ENCODE measurements around the gene MAGI1.
"Not testable (repeated sequence)": the region's sequence is repeated elsewhere in the genome, so short reads cannot be mapped to it uniquely, and the experiment has no call there.

Gene MAGI1

GRCh38 chr3:65741540-65741939, 297.2 kb downstream of the MAGI1 start:
- ATAC-seq (replicated peaks) (no peak), DNase-seq (no peak)
- H3K4me3 Mint-ChIP-seq, result no peak overlapping the region
- no peak overlapping the region for H3K27ac Mint-ChIP-seq
- H3K4me1 Mint-ChIP-seq, result no peaks in the 10 kb centered on the region
- H3K36me3 Mint-ChIP-seq, result no peaks in the 10 kb centered on the region
- H3K9me3 Mint-ChIP-seq, result peaks cover 4% of the 10 kb centered on the region in 2 donors
- H3K27me3 Mint-ChIP-seq, result peaks cover 0 to 6% of the 10 kb centered on the region in 2 donors

- no peaks in the 10 kb centered on the region for H3K36me3 Mint-ChIP-seq
- H3K27ac Mint-ChIP-seq, result no peak overlapping the region
- H3K9me3 Mint-ChIP-seq, result peaks cover 4% of the 10 kb centered on the region in 2 donors
- H3K27me3 Mint-ChIP-seq, result peaks cover 0 to 6% of the 10 kb centered on the region in 2 donors
- no peak for ATAC-seq (replicated peaks)
- DNase-seq, result no peak
- H3K4me1 Mint-ChIP-seq, result no peaks in the 10 kb centered on the region
- no peak overlapping the region for H3K4me3 Mint-ChIP-seq
These were observed 298.7 kb downstream of the MAGI1 start for GRCh38 chr3:65739901-65740541.

GRCh38 chr3:65734792-65735191, 303.9 kb downstream of the MAGI1 start:
- no peak overlapping the region for H3K27ac Mint-ChIP-seq
- no peak for ATAC-seq (replicated peaks)
- no peak overlapping the region for H3K4me3 Mint-ChIP-seq
- H3K36me3 Mint-ChIP-seq, result no peaks in the 10 kb centered on the region
- H3K4me1 Mint-ChIP-seq, result no peaks in the 10 kb centered on the region
- H3K27me3 Mint-ChIP-seq, result peaks cover 8 to 9% of the 10 kb centered on the region in 2 donors
- H3K9me3 Mint-ChIP-seq, result peaks cover 4% of the 10 kb centered on the region in 2 donors
- DNase-seq, result no peak

GRCh38 chr3:65734382-65734781, 304.3 kb downstream of the MAGI1 start:
- H3K4me1 Mint-ChIP-seq, result no peaks in the 10 kb centered on the region
- H3K27ac Mint-ChIP-seq, result no peak overlapping the region
- ATAC-seq (replicated peaks), result no peak
- no peaks in the 10 kb centered on the region for H3K36me3 Mint-ChIP-seq
- H3K27me3 Mint-ChIP-seq, result peaks cover 8 to 9% of the 10 kb centered on the region in 2 donors
- H3K4me3 Mint-ChIP-seq, result no peak overlapping the region
- DNase-seq, result no peak
- peaks cover 4% of the 10 kb centered on the region in 2 donors for H3K9me3 Mint-ChIP-seq

GRCh38 chr3:65733459-65733858, 305.3 kb downstream of the MAGI1 start:
- H3K4me1 Mint-ChIP-seq, result no peaks in the 10 kb centered on the region
- H3K9me3 Mint-ChIP-seq, result peaks cover 4% of the 10 kb centered on the region in 2 donors
- peaks cover 8 to 9% of the 10 kb centered on the region in 2 donors for H3K27me3 Mint-ChIP-seq
- no peak overlapping the region for H3K4me3 Mint-ChIP-seq
- ATAC-seq (replicated peaks) (no peak), DNase-seq (no peak)
- H3K27ac Mint-ChIP-seq, result no peak overlapping the region
- H3K36me3 Mint-ChIP-seq, result no peaks in the 10 kb centered on the region

GRCh38 chr3:65732051-65732935, 306.4 kb downstream of the MAGI1 start:
- Mint-ChIP-seq H3K4me3 (no peak overlapping the region), H3K4me1 (no peaks in the 10 kb centered on the region), H3K27ac (no peak overlapping the region), H3K9me3 (no peaks in the 10 kb centered on the region), H3K27me3 (peaks cover 9 to 13% of the 10 kb centered on the region in 2 donors), H3K36me3 (no peaks in the 10 kb centered on the region)
- no peak for DNase-seq
- ATAC-seq (replicated peaks), result peak; percentile 71 to 74

- Mint-ChIP-seq H3K4me3 (no peak overlapping the region), H3K9me3 (peaks cover 0 to 2% of the 10 kb centered on the region in 2 donors), H3K36me3 (no peaks in the 10 kb centered on the region), H3K4me1 (no peaks in the 10 kb centered on the region), H3K27ac (no peak overlapping the region), H3K27me3 (peaks cover 9 to 13% of the 10 kb centered on the region in 2 donors)
- DNase-seq (no peak), ATAC-seq (replicated peaks) (no peak)
These were observed 308.3 kb downstream of the MAGI1 start for GRCh38 chr3:65730449-65730848.

GRCh38 chr3:65729973-65730372, 308.7 kb downstream of the MAGI1 start:
- Mint-ChIP-seq H3K9me3 (peaks cover 0 to 2% of the 10 kb centered on the region in 2 donors), H3K27me3 (peaks cover 9 to 13% of the 10 kb centered on the region in 2 donors), H3K4me1 (no peaks in the 10 kb centered on the region), H3K4me3 (no peak overlapping the region), H3K27ac (no peak overlapping the region), H3K36me3 (no peaks in the 10 kb centered on the region)
- no peak for DNase-seq
- no peak for ATAC-seq (replicated peaks)

GRCh38 chr3:65729555-65729954, 309.2 kb downstream of the MAGI1 start:
- Mint-ChIP-seq H3K9me3 (peaks cover 0 to 2% of the 10 kb centered on the region in 2 donors), H3K36me3 (no peaks in the 10 kb centered on the region), H3K27ac (no peak overlapping the region), H3K4me3 (no peak overlapping the region), H3K27me3 (peaks cover 9 to 13% of the 10 kb centered on the region in 2 donors), H3K4me1 (no peaks in the 10 kb centered on the region)
- ATAC-seq (replicated peaks) (no peak), DNase-seq (no peak)

- Mint-ChIP-seq H3K4me1 (no peaks in the 10 kb centered on the region), H3K27ac (no peak overlapping the region), H3K9me3 (peaks cover 0 to 4% of the 10 kb centered on the region in 2 donors), H3K27me3 (peaks cover 5 to 9% of the 10 kb centered on the region in 2 donors), H3K4me3 (no peak overlapping the region), H3K36me3 (no peaks in the 10 kb centered on the region)
- no peak for ATAC-seq (replicated peaks)
- DNase-seq, result no peak
These were observed 310.6 kb downstream of the MAGI1 start for GRCh38 chr3:65728138-65728537.

- H3K36me3 Mint-ChIP-seq, result no peaks in the 10 kb centered on the region
These were observed 314.7 kb downstream of the MAGI1 start for GRCh38 chr3:65723985-65724384.

GRCh38 chr3:65723011-65723410, 315.7 kb downstream of the MAGI1 start:
- H3K9me3 Mint-ChIP-seq, result peaks cover 0 to 4% of the 10 kb centered on the region in 2 donors
- no peak overlapping the region for H3K4me3 Mint-ChIP-seq
- no peaks in the 10 kb centered on the region for H3K4me1 Mint-ChIP-seq
- no peak for DNase-seq
- no peak overlapping the region for H3K27ac Mint-ChIP-seq
- no peaks in the 10 kb centered on the region for H3K36me3 Mint-ChIP-seq
- no peak for ATAC-seq (replicated peaks)
- H3K27me3 Mint-ChIP-seq, result peaks cover 0 to 3% of the 10 kb centered on the region in 2 donors

More at GRCh38 chr3:65723985-65724384, 314.7 kb downstream of the MAGI1 start:
- Mint-ChIP-seq H3K9me3 (peaks cover 0 to 4% of the 10 kb centered on the region in 2 donors), H3K4me1 (no peaks in the 10 kb centered on the region), H3K4me3 (no peak overlapping the region), H3K27me3 (peaks cover 0 to 5% of the 10 kb centered on the region in 2 donors), H3K27ac (no peak overlapping the region)
- ATAC-seq (replicated peaks) (no peak), DNase-seq (no peak)

- no peak overlapping the region for H3K4me3 Mint-ChIP-seq
- no peaks in the 10 kb centered on the region for H3K36me3 Mint-ChIP-seq
- no peak overlapping the region for H3K27ac Mint-ChIP-seq
- H3K27me3 Mint-ChIP-seq, result no peaks in the 10 kb centered on the region
- ATAC-seq (replicated peaks) (no peak), DNase-seq (no peak)
- no peaks in the 10 kb centered on the region for H3K4me1 Mint-ChIP-seq
- H3K9me3 Mint-ChIP-seq, result peaks cover 0 to 2% of the 10 kb centered on the region in 2 donors
These were observed 317.6 kb downstream of the MAGI1 start for GRCh38 chr3:65720989-65721737.

GRCh38 chr3:65719639-65720038, 319.1 kb downstream of the MAGI1 start:
- not testable (repeated sequence) for H3K27ac Mint-ChIP-seq; H3K27me3 Mint-ChIP-seq; H3K36me3 Mint-ChIP-seq; ATAC-seq (replicated peaks); H3K4me3 Mint-ChIP-seq; DNase-seq; H3K9me3 Mint-ChIP-seq; H3K4me1 Mint-ChIP-seq
